BE2C (cell line): ENCODE results near the gene KCNAB1.

Source experiments
- DNase-seq: peaks from one replicate; pipeline ENCODE4 v3.0.0-alpha.2; 2020
- H3K27me3 ChIP-seq: fragments of 250-450 bp; sonication (Bioruptor Pico); 2 replicates; pipeline ENCODE4 v1.5.1; 2020; ENCODE audit warnings: mild to moderate bottlenecking
- H3K36me3 ChIP-seq: fragments of 250-450 bp; sonication (Bioruptor Pico); 2 replicates; pipeline ENCODE4 v1.5.1; 2020; ENCODE audit warnings: mild to moderate bottlenecking
- H3K4me1 ChIP-seq: fragments of 250-450 bp; sonication (Bioruptor Pico); 2 replicates; pipeline ENCODE4 v1.5.1; 2020
- H3K4me3 ChIP-seq: 2 replicates; pipeline ENCODE4 v1.5.1; 2011; ENCODE audit warnings: low read depth, low read length
- H3K9me3 ChIP-seq: fragments of 250-450 bp; sonication (Bioruptor Pico); 2 replicates; pipeline ENCODE4 v1.5.1; 2020
- TF ChIP-seq, protein P1 (sequence below): IDR thresholded peaks from 2 replicates; pipeline ENCODE4 v1.5.1; 2012; ENCODE audit warnings: mild to moderate bottlenecking, low read depth, low read length

Gene KCNAB1

DNA sequence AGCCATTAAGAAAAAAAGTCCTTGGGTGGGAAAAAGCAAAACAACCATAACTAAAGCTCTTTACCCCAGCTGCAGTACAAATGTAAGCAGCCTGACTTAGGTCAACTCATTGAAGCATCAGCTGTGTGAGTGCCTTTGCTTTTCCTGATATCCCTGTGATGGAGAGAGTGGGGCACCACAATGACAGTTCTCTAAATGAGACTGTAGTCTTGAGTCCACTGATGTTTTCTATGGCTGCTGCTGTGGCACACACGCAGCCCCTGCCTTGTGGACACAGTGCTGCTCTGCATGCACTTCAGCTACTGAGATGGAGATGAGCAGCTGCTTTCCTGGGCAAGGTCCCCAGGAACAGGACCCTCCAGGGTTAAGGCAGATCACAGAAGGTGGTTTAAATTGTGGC, 173.2 kb downstream of the KCNAB1 start:
- H3K27me3 ChIP-seq, result no peaks in the 10 kb centered on the region
- H3K4me1 ChIP-seq, result peaks cover 3% of the 10 kb centered on the region; the same call in 1 of the 2 replicates
- DNase-seq, result no peak
- TF ChIP-seq, protein P1, sequence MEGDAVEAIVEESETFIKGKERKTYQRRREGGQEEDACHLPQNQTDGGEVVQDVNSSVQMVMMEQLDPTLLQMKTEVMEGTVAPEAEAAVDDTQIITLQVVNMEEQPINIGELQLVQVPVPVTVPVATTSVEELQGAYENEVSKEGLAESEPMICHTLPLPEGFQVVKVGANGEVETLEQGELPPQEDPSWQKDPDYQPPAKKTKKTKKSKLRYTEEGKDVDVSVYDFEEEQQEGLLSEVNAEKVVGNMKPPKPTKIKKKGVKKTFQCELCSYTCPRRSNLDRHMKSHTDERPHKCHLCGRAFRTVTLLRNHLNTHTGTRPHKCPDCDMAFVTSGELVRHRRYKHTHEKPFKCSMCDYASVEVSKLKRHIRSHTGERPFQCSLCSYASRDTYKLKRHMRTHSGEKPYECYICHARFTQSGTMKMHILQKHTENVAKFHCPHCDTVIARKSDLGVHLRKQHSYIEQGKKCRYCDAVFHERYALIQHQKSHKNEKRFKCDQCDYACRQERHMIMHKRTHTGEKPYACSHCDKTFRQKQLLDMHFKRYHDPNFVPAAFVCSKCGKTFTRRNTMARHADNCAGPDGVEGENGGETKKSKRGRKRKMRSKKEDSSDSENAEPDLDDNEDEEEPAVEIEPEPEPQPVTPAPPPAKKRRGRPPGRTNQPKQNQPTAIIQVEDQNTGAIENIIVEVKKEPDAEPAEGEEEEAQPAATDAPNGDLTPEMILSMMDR, result no peak
- H3K36me3 ChIP-seq, result no peaks in the 10 kb centered on the region
- no peaks in the 10 kb centered on the region for H3K9me3 ChIP-seq
- no peak overlapping the region for H3K4me3 ChIP-seq

DNA sequence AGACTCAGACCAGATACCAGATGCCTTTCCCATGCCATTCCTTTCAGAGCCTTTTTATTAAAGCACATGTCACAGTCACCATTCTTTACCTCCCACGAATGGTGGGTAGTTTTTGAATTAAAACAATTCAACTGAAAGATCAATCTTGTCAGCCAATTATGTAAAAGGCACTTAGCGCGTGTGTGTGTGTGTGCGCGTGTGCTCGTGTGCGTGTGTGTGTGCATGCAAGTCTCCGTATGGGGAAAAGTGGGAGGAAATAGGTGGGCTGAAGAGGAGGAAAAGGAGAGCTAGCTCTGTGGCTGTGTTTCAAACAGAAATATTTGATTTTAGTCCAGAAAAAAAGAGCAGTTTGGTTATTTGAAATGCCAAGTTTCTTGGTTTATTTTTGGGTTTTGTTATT, 177.2 kb downstream of the KCNAB1 start:
- H3K4me3 ChIP-seq, result no peak overlapping the region
- H3K27me3 ChIP-seq, result no peaks in the 10 kb centered on the region
- H3K9me3 ChIP-seq, result no peaks in the 10 kb centered on the region
- TF ChIP-seq, protein P1, result no peak
- no peaks in the 10 kb centered on the region for H3K36me3 ChIP-seq
- H3K4me1 ChIP-seq, result peaks cover 3% of the 10 kb centered on the region; the same call in 1 of the 2 replicates
- no peak for DNase-seq

DNA sequence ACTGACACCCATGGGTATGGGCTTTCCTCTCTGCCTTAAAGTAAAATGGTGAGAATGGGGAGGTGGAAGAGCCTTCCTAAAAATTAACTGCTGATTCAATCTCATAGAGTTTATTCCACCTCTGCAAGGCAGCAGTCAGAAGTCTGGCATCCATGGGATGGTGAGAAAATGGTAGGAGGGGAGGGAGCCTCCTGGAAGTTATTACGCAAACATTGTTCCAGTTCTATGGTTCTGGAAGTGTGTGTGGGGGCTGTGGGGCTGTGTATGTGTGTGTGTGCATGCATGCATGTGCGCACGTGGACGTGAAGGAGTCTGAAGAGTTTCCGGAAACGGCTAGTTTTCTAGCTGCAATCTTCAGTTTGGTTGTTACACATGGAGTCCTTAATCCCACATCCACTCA, 177.6 kb downstream of the KCNAB1 start:
- no peak overlapping the region for H3K4me3 ChIP-seq
- TF ChIP-seq, protein P1, result no peak

DNA sequence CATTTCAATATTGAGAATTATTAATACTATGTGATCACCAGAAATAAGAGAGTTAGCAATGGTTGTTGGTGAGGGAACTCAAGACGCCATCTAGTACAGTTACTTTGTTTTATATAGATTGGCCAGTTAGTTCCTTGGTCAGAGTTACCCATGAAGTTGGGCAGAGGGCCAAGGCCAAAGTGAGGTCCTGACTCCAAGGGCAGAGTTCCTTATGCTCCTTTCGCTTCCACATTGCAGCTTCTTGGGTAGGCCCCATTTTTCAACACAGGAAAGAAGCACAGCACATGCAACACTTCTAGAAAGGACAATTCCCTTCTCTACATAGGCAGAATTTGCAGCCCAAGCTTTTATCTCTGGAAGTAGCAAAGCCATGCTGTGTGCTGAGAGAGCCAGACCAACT, 178.6 kb downstream of the KCNAB1 start:
- Histone ChIP-seq H3K36me3 (no peaks in the 10 kb centered on the region), H3K9me3 (no peaks in the 10 kb centered on the region), H3K4me3 (no peak overlapping the region), H3K4me1 (no peaks in the 10 kb centered on the region), H3K27me3 (no peaks in the 10 kb centered on the region)
- TF ChIP-seq, protein P1, result no peak
- no peak for DNase-seq

More for the DNA sequence above, 177.6 kb downstream of the KCNAB1 start:
- DNase-seq, result no peak
- H3K27me3 ChIP-seq, result no peaks in the 10 kb centered on the region
- no peaks in the 10 kb centered on the region for H3K9me3 ChIP-seq
- H3K36me3 ChIP-seq, result no peaks in the 10 kb centered on the region
- H3K4me1 ChIP-seq, result peaks cover 3% of the 10 kb centered on the region; the same call in 1 of the 2 replicates

DNA sequence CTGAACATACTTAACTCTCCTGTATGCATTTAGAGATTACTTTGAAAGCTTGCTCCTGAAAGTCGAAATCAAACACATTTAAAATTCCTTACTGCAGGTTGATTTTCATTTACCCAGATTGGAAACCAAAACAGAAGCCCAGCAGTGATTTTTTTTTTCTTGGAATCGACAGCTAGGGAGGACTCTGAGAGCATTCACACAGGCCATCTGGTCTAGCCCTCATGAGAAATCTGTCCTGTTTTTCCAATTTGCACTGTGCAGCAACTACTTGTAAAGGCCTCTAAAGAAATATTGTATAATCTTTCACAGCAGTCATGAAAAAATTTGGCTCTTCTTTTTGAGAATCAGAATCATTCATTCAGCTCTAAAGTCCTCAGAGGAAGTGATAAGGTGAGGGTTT, 179.2 kb downstream of the KCNAB1 start:
- TF ChIP-seq, protein P1, result no peak
- no peak for DNase-seq
- no peaks in the 10 kb centered on the region for H3K36me3 ChIP-seq

DNA sequence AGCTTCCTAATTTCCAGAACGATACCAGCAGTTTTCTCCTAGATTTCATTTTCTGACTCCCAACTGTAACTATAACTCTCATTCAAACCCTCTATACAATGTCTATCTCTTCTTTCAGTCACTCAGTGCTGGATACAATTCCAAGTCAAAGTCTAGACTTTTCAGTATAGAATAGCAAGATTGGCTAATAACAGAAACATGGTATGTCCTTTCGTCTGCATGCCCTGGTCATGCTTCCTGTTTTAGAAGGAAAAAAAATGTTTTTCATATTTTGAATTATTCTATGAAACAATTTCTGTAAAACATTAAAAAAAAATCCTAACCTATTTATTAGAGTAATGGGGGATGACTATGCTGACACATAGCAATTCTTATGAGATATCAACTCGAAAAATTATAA, 180.0 kb downstream of the KCNAB1 start:
- TF ChIP-seq, protein P1, result no peak
- Histone ChIP-seq H3K4me1 (no peaks in the 10 kb centered on the region), H3K9me3 (no peaks in the 10 kb centered on the region), H3K27me3 (no peaks in the 10 kb centered on the region), H3K4me3 (no peak overlapping the region), H3K36me3 (no peaks in the 10 kb centered on the region)
- DNase-seq, result no peak

More for the DNA sequence above, 179.2 kb downstream of the KCNAB1 start:
- Histone ChIP-seq H3K4me1 (no peaks in the 10 kb centered on the region), H3K27me3 (no peaks in the 10 kb centered on the region), H3K4me3 (no peak overlapping the region), H3K9me3 (no peaks in the 10 kb centered on the region)
